GM18951 (cell line): ENCODE measurements around the gene CERCAM.
"Not testable (repeated sequence)": the region's sequence is repeated elsewhere in the genome, so short reads cannot be mapped to it uniquely, and the experiment has no call there.

Experiments used
- POLR2A ChIP-seq: IDR thresholded peaks from 4 replicates; pipeline ENCODE4 v1.6.1; 2011; ENCODE audit warnings: mild to moderate bottlenecking; ENCODE audit not compliant: insufficient read length, insufficient read depth; ENCODE audit errors: extremely low read depth
- in situ Hi-C: fragments of 300-500 bp; cut with MboI; formaldehyde crosslinking; loops from one replicate; pipeline ENCODE4 v1.12.0; 2022; ENCODE audit warnings: low sequenced_read_pairs, mixed read lengths, inconsistent platforms; ENCODE audit not compliant: unreplicated experiment

CERCAM gene

DNA sequence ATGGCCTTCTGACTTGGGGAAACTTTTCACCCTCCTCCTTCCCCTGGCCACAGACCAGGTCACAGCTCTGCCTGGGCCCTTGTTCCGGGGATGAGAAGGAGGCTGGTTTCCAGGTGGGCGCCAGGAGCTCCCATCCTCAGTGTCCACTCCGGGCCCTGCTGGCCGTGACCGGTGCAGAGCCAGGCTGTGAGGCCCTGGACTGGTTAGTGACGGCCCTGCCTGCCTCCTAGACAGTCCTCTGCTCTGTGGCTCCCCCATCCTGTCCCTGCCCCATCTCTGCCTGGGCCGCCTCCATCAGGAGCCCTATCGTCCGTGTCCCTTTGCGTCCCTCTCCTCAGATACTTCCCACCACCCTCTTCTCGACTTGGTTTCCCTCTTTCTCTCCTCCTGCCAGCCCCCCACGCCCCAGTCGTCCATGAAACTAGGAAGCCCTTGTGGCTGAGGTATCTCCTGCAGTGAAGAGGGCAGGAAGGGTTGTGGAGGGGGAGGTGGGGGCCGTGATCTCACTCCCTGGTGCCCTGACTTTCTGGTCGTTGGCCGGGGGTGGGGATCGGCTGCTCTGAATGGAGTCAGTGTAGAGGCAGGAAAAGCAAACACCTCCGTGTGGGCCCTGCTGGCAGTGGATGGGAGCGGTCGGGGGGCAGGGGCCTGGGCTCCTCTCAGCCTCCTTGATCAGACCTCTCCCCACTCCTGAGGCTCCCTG lies 15.4 kb upstream of the CERCAM start:
- in situ Hi-C loops, result no loop called here
- no peak for TF ChIP-seq POLR2A

- no peak for TF ChIP-seq POLR2A
- in situ Hi-C loops, result no loop called here
Measured at GRCh38 chr9:128405780-128406171, 14.9 kb upstream of the CERCAM start.

DNA sequence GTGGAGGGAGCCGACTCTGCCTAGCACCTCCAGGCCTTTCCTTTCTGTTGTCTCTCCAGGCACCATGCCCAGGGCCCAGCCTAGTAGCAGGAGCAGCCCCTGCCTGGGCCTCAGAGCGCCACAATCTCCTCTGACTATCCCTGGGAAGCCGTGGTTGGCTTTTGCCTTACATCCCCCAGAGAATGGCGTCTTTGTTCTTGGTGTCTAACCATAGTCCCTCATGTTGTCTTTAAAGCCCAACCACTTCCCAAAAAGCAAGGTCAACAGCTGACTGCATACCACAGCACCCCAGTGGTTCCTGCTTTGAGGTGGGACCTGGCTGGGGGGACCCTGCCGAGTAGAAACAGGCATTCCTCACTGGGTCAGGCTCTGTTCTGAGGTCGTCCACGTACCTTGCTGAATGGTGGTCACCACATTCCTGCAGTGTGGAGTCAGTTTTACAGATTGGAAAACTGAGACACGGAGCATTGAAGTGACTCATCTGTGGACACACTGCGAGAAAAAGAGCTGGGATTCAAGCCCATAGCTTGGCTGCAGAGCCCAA lies 13.7 kb upstream of the CERCAM start:
- no peak for TF ChIP-seq POLR2A
- in situ Hi-C loops, result no loop called here

DNA sequence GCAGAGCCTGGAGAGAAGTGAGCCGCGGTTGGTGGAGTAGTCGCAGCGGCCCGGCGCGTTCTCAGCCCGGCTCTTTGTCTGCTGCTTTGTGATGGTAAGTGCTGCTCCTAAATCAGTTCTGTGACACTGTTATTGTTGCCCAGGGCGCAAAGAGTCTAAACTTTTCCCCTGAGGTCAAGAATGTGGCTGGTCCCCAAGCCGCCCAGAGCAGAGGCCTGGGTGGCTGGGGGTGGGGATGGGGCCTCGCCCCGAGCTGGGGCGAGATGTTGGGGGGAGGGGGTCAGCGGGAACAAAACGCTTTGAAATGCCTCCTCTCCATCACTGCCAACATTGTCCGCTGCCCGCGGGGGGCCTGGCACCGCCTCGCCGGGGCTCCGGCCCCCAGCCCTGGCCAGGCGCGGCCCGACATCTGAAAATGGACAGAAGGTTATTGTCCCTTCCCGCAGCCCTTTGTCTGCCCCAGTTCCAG lies 11.7 kb upstream of the CERCAM start:
- TF ChIP-seq POLR2A, result no peak
- in situ Hi-C loops, result no loop called here

GRCh38 chr9:128409450-128409849 lies 11.2 kb upstream of the CERCAM start:
- no peak for TF ChIP-seq POLR2A
- in situ Hi-C loops, result no loop called here

GRCh38 chr9:128409978-128410377 lies 10.7 kb upstream of the CERCAM start:
- in situ Hi-C loops, result no loop called here
- TF ChIP-seq POLR2A, result no peak

DNA sequence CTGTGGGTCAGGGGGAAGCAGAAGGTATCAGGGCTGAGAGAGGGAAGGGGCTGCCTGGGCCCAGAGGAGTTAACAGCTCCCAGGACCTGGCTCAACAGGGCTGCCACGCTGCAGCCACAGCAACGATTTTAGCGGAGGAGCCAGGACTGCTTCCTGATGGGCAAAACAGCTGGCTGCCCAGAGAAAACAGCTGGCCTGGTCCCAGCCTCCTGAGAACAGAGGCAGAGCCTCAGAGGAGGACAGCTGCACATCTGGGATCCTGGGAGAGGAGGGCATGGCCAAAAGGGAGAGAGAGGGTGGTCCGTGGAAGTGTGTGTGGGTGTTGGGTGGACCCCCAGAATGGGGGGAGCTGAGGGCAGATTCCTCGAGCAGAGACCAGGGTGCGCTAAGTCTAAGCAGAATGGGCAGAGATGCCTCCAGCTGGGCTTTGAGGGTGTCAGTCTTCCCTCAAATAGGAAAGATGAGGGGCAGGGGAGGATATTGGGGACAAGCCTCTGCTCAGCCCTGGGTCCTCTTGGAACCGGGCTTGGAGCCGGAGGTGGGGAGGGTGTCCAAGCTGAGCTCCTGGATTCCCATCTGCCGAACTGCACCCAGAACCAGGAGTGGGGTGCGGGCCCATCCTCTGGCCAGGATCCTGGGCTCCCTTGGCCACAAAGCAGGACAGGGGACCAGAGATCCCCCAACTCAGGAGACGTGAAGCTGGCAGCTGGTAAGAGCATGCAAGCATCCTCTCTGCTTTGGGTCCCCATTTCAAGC lies 9.1 kb upstream of the CERCAM start:
- no peak for TF ChIP-seq POLR2A
- in situ Hi-C loops, result no loop called here

DNA sequence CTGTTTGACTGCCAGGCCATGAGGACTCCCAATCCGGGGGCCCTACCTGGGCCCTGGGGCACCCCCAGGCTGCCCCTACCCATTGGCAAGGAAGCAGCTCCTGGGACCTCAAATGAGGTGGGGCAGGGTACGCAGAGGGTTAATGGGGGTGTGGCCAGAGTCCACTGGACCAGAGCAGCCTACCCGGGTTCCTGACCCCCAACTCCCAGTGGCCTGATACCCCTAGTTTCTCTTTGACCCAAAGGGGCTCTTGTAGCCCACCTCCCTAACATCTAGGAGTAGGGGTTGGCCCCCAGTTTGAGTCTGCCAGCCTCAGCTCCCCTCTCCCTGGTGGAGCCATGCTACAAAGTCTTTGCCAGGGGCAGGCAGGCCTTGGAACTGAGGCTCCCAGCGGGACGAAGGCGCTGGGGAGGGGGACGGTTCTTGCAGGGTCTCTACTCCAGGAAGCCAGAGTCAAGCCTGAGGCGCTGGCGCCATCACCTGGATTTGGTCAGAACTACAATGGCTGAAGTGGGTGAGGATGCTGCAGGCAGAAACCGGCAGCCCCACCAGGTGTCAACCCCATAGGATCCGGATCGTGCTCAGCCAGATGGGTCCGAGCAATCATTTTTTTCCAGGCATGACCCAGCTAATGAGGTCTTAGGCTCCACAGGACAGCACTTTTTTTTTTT lies 8.4 kb upstream of the CERCAM start:
- no peak for TF ChIP-seq POLR2A
- in situ Hi-C loops, result no loop called here

GRCh38 chr9:128413728-128414127 lies 6.9 kb upstream of the CERCAM start:
- in situ Hi-C loops, result not testable (repeated sequence)

- TF ChIP-seq POLR2A, result no peak
- in situ Hi-C loops, result no loop called here
Measured at GRCh38 chr9:128414461-128414860, 6.2 kb upstream of the CERCAM start.

GRCh38 chr9:128415281-128415680 lies 5.4 kb upstream of the CERCAM start:
- no peak for TF ChIP-seq POLR2A
- in situ Hi-C loops, result no loop called here

GRCh38 chr9:128416014-128416413 lies 4.6 kb upstream of the CERCAM start:
- in situ Hi-C loops, result no loop called here
- TF ChIP-seq POLR2A, result no peak

GRCh38 chr9:128416432-128417019 lies 4.1 kb upstream of the CERCAM start:
- in situ Hi-C loops, result no loop called here
- no peak for TF ChIP-seq POLR2A
